ENCODE data around the gene BNC1. TPM values are rescaled to one million over a fixed set of nuclear protein-coding genes. Genes with fewer than 3 reads are reported as not detected.

The BNC1 gene
- total and polyA plus RNA-seq, 10 of the 15 experiments (the other 5 are each of a cell fraction or from before 2014, with no cell fraction given), result 0.01 TPM; not detected in 9

GRCh38 chr15:83284559-83285283 is at the start of gene BNC1 (continued):
- TF ChIP-seq REST (IDR thresholded peaks at IDR 0.05; ENCODE audit: low read depth, low read length) (no peak), NFYA (IDR thresholded peaks at IDR 0.05; ENCODE audit: borderline replicate concordance, low read depth, low read length) (no peak), ETV6 (conservative IDR thresholded peaks at IDR 0.05 in 1 of 2, IDR thresholded peaks at IDR 0.05 in 1 of 2; ENCODE audit: borderline replicate concordance in 1 of 2, low read depth in 1 of 2) (no peak), NRF1 (conservative IDR thresholded peaks at IDR 0.05; ENCODE audit: low read depth, low read length) (no peak), ZZZ3 (IDR thresholded peaks at IDR 0.05; ENCODE audit: control insufficient read depth, insufficient read length, low read depth) (no peak), HDAC6 (IDR thresholded peaks at IDR 0.05; ENCODE audit: unreplicated experiment) (no peak)

- Histone ChIP-seq H3K4me2 (ENCODE audit: control insufficient read depth, insufficient read depth) (no peak overlapping the region), H3K4me3 (no peak overlapping the region), H2AFZ (ENCODE audit: control insufficient read depth, low read depth, low read length) (no peak overlapping the region), H4K20me1 (ENCODE audit: control insufficient read depth, insufficient read depth) (no peaks in the 10 kb centered on the region), H3K9me3 (replicated peaks; ENCODE audit: control insufficient read depth, insufficient read depth, low read length) (no peaks in the 10 kb centered on the region), H3K27me3 (replicated peaks in 1 of 2; ENCODE audit: control insufficient read depth in 2 of 2, insufficient read depth in 2 of 2, low read length in 1 of 2) (no peaks in the 10 kb centered on the region), H3K36me3 (ENCODE audit: control insufficient read depth in 2 of 2, insufficient read depth in 2 of 2, low read length in 1 of 2) (no peaks in the 10 kb centered on the region), H3K4me1 (ENCODE audit: control insufficient read depth, insufficient read depth, low read length) (no peaks in the 10 kb centered on the region), H3K9ac (ENCODE audit: control insufficient read depth, insufficient read depth, low read length) (no peak overlapping the region), H3K79me2 (ENCODE audit: control insufficient read depth, insufficient read depth, low read length) (no peaks in the 10 kb centered on the region), H3K27ac (ENCODE audit: control insufficient read depth, insufficient read depth) (no peak overlapping the region)
- in situ Hi-C loops (cut with MboI) (no loop called here), intact Hi-C loops (cut with micrococcal nuclease; ENCODE audit: unreplicated experiment) (no loop called here)
- ChIA-PET POLR2A (no interaction called here), CTCF (no interaction called here), RAD21 (ENCODE audit: unreplicated experiment) (no interaction called here), SMC1A (ENCODE audit: uncharacterized antibody, unreplicated experiment) (no interaction called here)
- BruUV-seq (replicated peaks), result no TSS peak
- ATAC-seq (no peak), DNase-seq (ENCODE audit: low read depth, low spot score) (no peak), FAIRE-seq (no peak)
- WGBS (ENCODE audit: insufficient coverage, insufficient replicate concordance, low lambda C conversion rate, missing lambda C conversion rate), result 58% methylated on average over 4 of the region's 4 CpGs
- TF ChIP-seq ZSCAN29 (IDR thresholded peaks at IDR 0.05), result no peak
These were observed 42.6 kb upstream of the BNC1 start for GRCh38 chr15:83327041-83327440.

All from GM12878 (cell line).